Mesodermal cell (in vitro differentiated cells): Measurements from ENCODE around the gene ACKR4.

Experiments
- H3K27ac ChIP-seq: 2 replicates; pipeline ENCODE4 v1.7.0; 2013; ENCODE audit warnings: mild to moderate bottlenecking, low read depth, low read length, moderate library complexity; ENCODE audit not compliant: severe bottlenecking
- H3K36me3 ChIP-seq: 2 replicates; pipeline ENCODE4 v1.7.1; 2013; ENCODE audit warnings: mild to moderate bottlenecking, low read length, moderate library complexity; ENCODE audit not compliant: control insufficient read depth, insufficient read depth
- H3K4me1 ChIP-seq: one replicate; pipeline ENCODE4 v1.7.1; 2013; ENCODE audit warnings: mild to moderate bottlenecking, low read length; ENCODE audit not compliant: insufficient read depth, control insufficient read depth, poor library complexity, severe bottlenecking
- H3K4me3 ChIP-seq: 2 replicates; pipeline ENCODE4 v1.7.0; 2013; ENCODE audit warnings: low read length, control low read depth, mild to moderate bottlenecking; ENCODE audit not compliant: insufficient read depth, poor library complexity, severe bottlenecking; ENCODE audit errors: extremely low read depth
- H3K9me3 ChIP-seq: 2 replicates; pipeline ENCODE4 v1.7.1; 2013; ENCODE audit warnings: mild to moderate bottlenecking, low read length, moderate library complexity; ENCODE audit not compliant: control insufficient read depth
- WGBS, 2 experiments: methylation state at CpG; one replicate each; pipeline ENCODE4 v1.1.5; 2013; ENCODE audit warnings: missing lambda C conversion rate in 2 of 2; ENCODE audit not compliant: insufficient coverage in 2 of 2; 5-methylcytosine and 5-hydroxymethylcytosine counted together

Gene ACKR4

GRCh38 chr3:132622148-132622547, 25.1 kb downstream of the ACKR4 start:
- WGBS, 2 experiments, result no CpG with 5 or more reads among the region's 1 CpG
- H3K27ac ChIP-seq, result no peak overlapping the region
- no peak overlapping the region for H3K4me3 ChIP-seq
- peaks cover 8% of the 10 kb centered on the region for H3K36me3 ChIP-seq
- peaks cover 12% of the 10 kb centered on the region for H3K4me1 ChIP-seq
- no peaks in the 10 kb centered on the region for H3K9me3 ChIP-seq

GRCh38 chr3:132622761-132623160, 25.7 kb downstream of the ACKR4 start:
- WGBS, 2 experiments, result no CpG with 5 or more reads among the region's 1 CpG

GRCh38 chr3:132623646-132624045, 26.6 kb downstream of the ACKR4 start:
- Histone ChIP-seq H3K27ac (no peak overlapping the region), H3K4me1 (peaks cover 12% of the 10 kb centered on the region), H3K36me3 (peaks cover 14% of the 10 kb centered on the region), H3K4me3 (no peak overlapping the region), H3K9me3 (no peaks in the 10 kb centered on the region)
- WGBS, 2 experiments, result no CpG with 5 or more reads among the region's 1 CpG

More at GRCh38 chr3:132622761-132623160, 25.7 kb downstream of the ACKR4 start:
- peaks cover 12% of the 10 kb centered on the region for H3K4me1 ChIP-seq
- H3K4me3 ChIP-seq, result no peak overlapping the region
- H3K36me3 ChIP-seq, result peaks cover 14% of the 10 kb centered on the region
- no peaks in the 10 kb centered on the region for H3K9me3 ChIP-seq
- no peak overlapping the region for H3K27ac ChIP-seq

GRCh38 chr3:132624790-132625189, 27.7 kb downstream of the ACKR4 start:
- WGBS, 2 experiments, result 97 to 100% methylated on average over 2 to 4 of the region's 7 CpGs
- Histone ChIP-seq H3K9me3 (no peaks in the 10 kb centered on the region), H3K27ac (no peak overlapping the region), H3K4me3 (no peak overlapping the region), H3K36me3 (peaks cover 14% of the 10 kb centered on the region), H3K4me1 (peaks cover 9% of the 10 kb centered on the region)

- H3K36me3 ChIP-seq, result peaks cover 14% of the 10 kb centered on the region
- H3K4me3 ChIP-seq, result no peak overlapping the region
- H3K4me1 ChIP-seq, result peaks cover 3% of the 10 kb centered on the region
- no peak overlapping the region for H3K27ac ChIP-seq
- H3K9me3 ChIP-seq, result no peaks in the 10 kb centered on the region
- no CpG with 5 or more reads among the region's 1 CpG for WGBS, 2 experiments
Observed at GRCh38 chr3:132625613-132626012, 28.5 kb downstream of the ACKR4 start.

GRCh38 chr3:132626955-132627354, 29.9 kb downstream of the ACKR4 start:
- peaks cover 14% of the 10 kb centered on the region for H3K36me3 ChIP-seq
- H3K4me1 ChIP-seq, result no peaks in the 10 kb centered on the region
- 100% methylated on average over 2 to 5 of the region's 6 CpGs for WGBS, 2 experiments
- no peak overlapping the region for H3K27ac ChIP-seq
- H3K4me3 ChIP-seq, result no peak overlapping the region
- no peaks in the 10 kb centered on the region for H3K9me3 ChIP-seq

GRCh38 chr3:132628157-132628556, 31.1 kb downstream of the ACKR4 start:
- H3K27ac ChIP-seq, result no peak overlapping the region
- H3K4me3 ChIP-seq, result no peak overlapping the region
- peaks cover 14% of the 10 kb centered on the region for H3K36me3 ChIP-seq
- no peaks in the 10 kb centered on the region for H3K9me3 ChIP-seq
- no peaks in the 10 kb centered on the region for H3K4me1 ChIP-seq
- 88 to 100% methylated on average over 1 to 2 of the region's 2 CpGs for WGBS, 2 experiments

GRCh38 chr3:132629928-132630327, 32.9 kb downstream of the ACKR4 start:
- no CpG with 5 or more reads among the region's 1 CpG for WGBS, 2 experiments
- H3K36me3 ChIP-seq, result peaks cover 14% of the 10 kb centered on the region
- H3K27ac ChIP-seq, result no peak overlapping the region
- H3K4me1 ChIP-seq, result no peaks in the 10 kb centered on the region
- no peak overlapping the region for H3K4me3 ChIP-seq
- no peaks in the 10 kb centered on the region for H3K9me3 ChIP-seq

GRCh38 chr3:132630612-132631011, 33.5 kb downstream of the ACKR4 start:
- Histone ChIP-seq H3K36me3 (peaks cover 14% of the 10 kb centered on the region), H3K4me3 (no peak overlapping the region), H3K9me3 (no peaks in the 10 kb centered on the region), H3K4me1 (no peaks in the 10 kb centered on the region), H3K27ac (no peak overlapping the region)
- WGBS, 2 experiments, result 100% methylated on average over 1 of the region's 7 CpGs

GRCh38 chr3:132635052-132635451, 38.0 kb downstream of the ACKR4 start:
- Histone ChIP-seq H3K4me1 (peaks cover 18% of the 10 kb centered on the region), H3K36me3 (no peaks in the 10 kb centered on the region), H3K27ac (no peak overlapping the region), H3K4me3 (no peak overlapping the region), H3K9me3 (no peaks in the 10 kb centered on the region)

GRCh38 chr3:132637590-132637989, 40.5 kb downstream of the ACKR4 start:
- no peak overlapping the region for H3K27ac ChIP-seq
- no peaks in the 10 kb centered on the region for H3K36me3 ChIP-seq
- no peaks in the 10 kb centered on the region for H3K9me3 ChIP-seq
- peaks cover 18% of the 10 kb centered on the region for H3K4me1 ChIP-seq
- H3K4me3 ChIP-seq, result no peak overlapping the region
- WGBS, 2 experiments, result no CpG with 5 or more reads among the region's 1 CpG

GRCh38 chr3:132638706-132639105, 41.6 kb downstream of the ACKR4 start:
- Histone ChIP-seq H3K4me1 (peaks cover 18% of the 10 kb centered on the region), H3K27ac (no peak overlapping the region), H3K9me3 (no peaks in the 10 kb centered on the region), H3K36me3 (no peaks in the 10 kb centered on the region), H3K4me3 (no peak overlapping the region)
